GM12878 (cell line): ENCODE measurements around the gene PGAP6.

Source experiments
- EP300 ChIP-seq, 2 experiments: fragments of 150-350 bp in 1 of 2; IDR thresholded peaks; 2 replicates each; pipeline ENCODE4 v1.6.1; 2011 to 2012; ENCODE audit warnings: low read depth in 2 of 2, low read length in 2 of 2, borderline replicate concordance in 1 of 2, improper control_type of control experiment in 1 of 2, inconsistent platforms in 1 of 2; ENCODE audit not compliant: control insufficient read depth in 1 of 2
- EZH2 ChIP-seq: IDR thresholded peaks from 2 replicates; pipeline ENCODE4 v1.6.1; 2012; ENCODE audit warnings: low read depth, mild to moderate bottlenecking, control low read depth, inconsistent platforms, low read length, borderline replicate concordance; ENCODE audit not compliant: control insufficient read depth
- HCFC1 ChIP-seq: fragments of 150-350 bp; IDR thresholded peaks from 2 replicates; pipeline ENCODE4 v1.6.1; 2014; ENCODE audit warnings: low read length
- IRF5 ChIP-seq: fragments of 450-650 bp; IDR thresholded peaks from 2 replicates; pipeline ENCODE4 v1.6.1; 2017; ENCODE audit warnings: borderline replicate concordance
- MYC ChIP-seq: IDR thresholded peaks from 2 replicates; pipeline ENCODE4 v1.6.1; 2011; ENCODE audit warnings: mild to moderate bottlenecking, low read length, moderate library complexity, inconsistent platforms; ENCODE audit not compliant: insufficient read depth, insufficient replicate concordance, insufficient read length, severe bottlenecking
- NFXL1 ChIP-seq: fragments of 450-650 bp; IDR thresholded peaks from 2 replicates; pipeline ENCODE4 v1.6.1; 2017; ENCODE audit warnings: antibody characterized with exemption, mild to moderate bottlenecking, borderline replicate concordance
- NFYB ChIP-seq: IDR thresholded peaks from 2 replicates; pipeline ENCODE4 v1.6.1; 2011; ENCODE audit warnings: low read depth, mild to moderate bottlenecking, low read length, improper control_type of control experiment, moderate library complexity; ENCODE audit not compliant: insufficient read depth
- POLR2AphosphoS5 ChIP-seq: IDR thresholded peaks from 2 replicates; pipeline ENCODE4 v1.6.1; 2011; ENCODE audit warnings: mild to moderate bottlenecking, low read length, inconsistent platforms
- RUNX3 ChIP-seq: IDR thresholded peaks from 2 replicates; pipeline ENCODE4 v1.6.1; 2012; ENCODE audit warnings: low read length, inconsistent platforms
- TAF1 ChIP-seq: IDR thresholded peaks from 2 replicates; pipeline ENCODE4 v1.6.1; 2011; ENCODE audit warnings: mild to moderate bottlenecking, low read depth, low read length, borderline replicate concordance
- TCF12 ChIP-seq: IDR thresholded peaks from 2 replicates; pipeline ENCODE4 v1.6.1; 2011; ENCODE audit warnings: low read depth, mild to moderate bottlenecking, low read length
- TF ChIP-seq, protein P1 (sequence below): fragments of 150-350 bp; IDR thresholded peaks from 2 replicates; pipeline ENCODE4 v1.6.1; 2014; ENCODE audit warnings: mild to moderate bottlenecking, low read depth, low read length
- TF ChIP-seq, protein P2 (sequence below): IDR thresholded peaks from 2 replicates; pipeline ENCODE4 v1.6.1; 2012; ENCODE audit warnings: low read depth, low read length, improper control_type of control experiment
- TF ChIP-seq, protein P3 (sequence below), 3 experiments: IDR thresholded peaks in 2 of 3; conservative IDR thresholded peaks in 1 of 3; 2 replicates each; pipeline ENCODE4 v1.5.1; 2011; ENCODE audit warnings: low read depth in 3 of 3, low read length in 3 of 3, mild to moderate bottlenecking in 3 of 3, control low read depth in 2 of 3, moderate library complexity in 2 of 3, inconsistent platforms in 1 of 3, mixed read lengths in 1 of 3; ENCODE audit not compliant: control insufficient read depth in 2 of 3, insufficient read depth in 1 of 3; ENCODE audit errors: extremely low read depth in 1 of 3

DNA sequence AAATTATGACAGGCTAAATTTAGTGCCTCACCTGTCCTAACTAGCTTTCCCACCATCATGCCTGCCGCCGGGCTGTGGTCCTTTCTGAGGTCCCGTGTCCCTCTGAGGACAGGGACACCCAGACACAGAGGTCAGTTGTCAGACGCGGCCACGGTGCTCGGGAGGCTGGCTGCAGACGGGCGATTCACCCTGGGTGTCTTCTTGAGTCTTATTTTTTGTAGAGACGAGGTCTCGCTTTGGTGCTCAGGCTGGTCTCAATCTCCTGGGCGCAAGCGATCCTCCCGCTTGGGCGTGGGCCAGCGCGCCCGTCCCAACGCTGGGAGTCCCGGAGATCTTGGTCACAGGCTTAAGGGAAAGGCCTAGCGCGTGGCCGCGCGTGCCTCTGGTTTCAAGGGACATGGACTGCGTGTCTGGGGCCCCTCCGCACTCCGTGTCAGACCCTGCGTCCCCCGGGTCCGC lies 42.9 kb upstream of the PGAP6 start:
- TF ChIP-seq MYC = no peak
- TF ChIP-seq, protein P1, sequence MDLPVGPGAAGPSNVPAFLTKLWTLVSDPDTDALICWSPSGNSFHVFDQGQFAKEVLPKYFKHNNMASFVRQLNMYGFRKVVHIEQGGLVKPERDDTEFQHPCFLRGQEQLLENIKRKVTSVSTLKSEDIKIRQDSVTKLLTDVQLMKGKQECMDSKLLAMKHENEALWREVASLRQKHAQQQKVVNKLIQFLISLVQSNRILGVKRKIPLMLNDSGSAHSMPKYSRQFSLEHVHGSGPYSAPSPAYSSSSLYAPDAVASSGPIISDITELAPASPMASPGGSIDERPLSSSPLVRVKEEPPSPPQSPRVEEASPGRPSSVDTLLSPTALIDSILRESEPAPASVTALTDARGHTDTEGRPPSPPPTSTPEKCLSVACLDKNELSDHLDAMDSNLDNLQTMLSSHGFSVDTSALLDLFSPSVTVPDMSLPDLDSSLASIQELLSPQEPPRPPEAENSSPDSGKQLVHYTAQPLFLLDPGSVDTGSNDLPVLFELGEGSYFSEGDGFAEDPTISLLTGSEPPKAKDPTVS = no peak
- TF ChIP-seq HCFC1 = no peak
- no peak for TF ChIP-seq EZH2
- TF ChIP-seq IRF5 = no peak
- TF ChIP-seq NFXL1 = no peak
- no peak for TF ChIP-seq TCF12
- TF ChIP-seq NFYB = no peak
- no peak for TF ChIP-seq RUNX3
- TF ChIP-seq EP300 (IDR thresholded peaks at IDR 0.05; ENCODE audit: borderline replicate concordance in 1 of 2, control insufficient read depth in 1 of 2, low read depth in 2 of 2, low read length in 2 of 2) = no peak
- TF ChIP-seq, protein P2, sequence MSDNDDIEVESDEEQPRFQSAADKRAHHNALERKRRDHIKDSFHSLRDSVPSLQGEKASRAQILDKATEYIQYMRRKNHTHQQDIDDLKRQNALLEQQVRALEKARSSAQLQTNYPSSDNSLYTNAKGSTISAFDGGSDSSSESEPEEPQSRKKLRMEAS = no peak
- TF ChIP-seq POLR2AphosphoS5 = no peak
- TF ChIP-seq, protein P3, sequence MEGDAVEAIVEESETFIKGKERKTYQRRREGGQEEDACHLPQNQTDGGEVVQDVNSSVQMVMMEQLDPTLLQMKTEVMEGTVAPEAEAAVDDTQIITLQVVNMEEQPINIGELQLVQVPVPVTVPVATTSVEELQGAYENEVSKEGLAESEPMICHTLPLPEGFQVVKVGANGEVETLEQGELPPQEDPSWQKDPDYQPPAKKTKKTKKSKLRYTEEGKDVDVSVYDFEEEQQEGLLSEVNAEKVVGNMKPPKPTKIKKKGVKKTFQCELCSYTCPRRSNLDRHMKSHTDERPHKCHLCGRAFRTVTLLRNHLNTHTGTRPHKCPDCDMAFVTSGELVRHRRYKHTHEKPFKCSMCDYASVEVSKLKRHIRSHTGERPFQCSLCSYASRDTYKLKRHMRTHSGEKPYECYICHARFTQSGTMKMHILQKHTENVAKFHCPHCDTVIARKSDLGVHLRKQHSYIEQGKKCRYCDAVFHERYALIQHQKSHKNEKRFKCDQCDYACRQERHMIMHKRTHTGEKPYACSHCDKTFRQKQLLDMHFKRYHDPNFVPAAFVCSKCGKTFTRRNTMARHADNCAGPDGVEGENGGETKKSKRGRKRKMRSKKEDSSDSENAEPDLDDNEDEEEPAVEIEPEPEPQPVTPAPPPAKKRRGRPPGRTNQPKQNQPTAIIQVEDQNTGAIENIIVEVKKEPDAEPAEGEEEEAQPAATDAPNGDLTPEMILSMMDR (IDR thresholded peaks at IDR 0.05 in 2 of 3, conservative IDR thresholded peaks at IDR 0.05 in 1 of 3; ENCODE audit: control insufficient read depth in 2 of 3, extremely low read depth in 1 of 3, insufficient read depth in 1 of 3, low read depth in 3 of 3, low read length in 3 of 3) = no peak
- TF ChIP-seq TAF1 = no peak
